Activated CD8-positive, alpha-beta memory T cell treated with anti-CD3 and anti-CD28 coated beads for 24 hours (primary cell): ENCODE measurements around the gene UBXN2A.

Experiments used
- DNase-seq: peaks from one replicate; pipeline ENCODE4 v3.0.0-alpha.2; 2020

UBXN2A gene

GRCh38 chr2:23939987-23940717, at the start of gene UBXN2A:
Gene UBXN2A, plus strand, starts transcription at chr2:23940463. Its CDS starts 17,852 bp downstream, at chr2:23958315.
- DNase-seq, result peak; percentile 90

GRCh38 chr2:23900133-23900532, 40.1 kb upstream of the UBXN2A start:
- DNase-seq, result no peak

GRCh38 chr2:23900541-23901322, 39.5 kb upstream of the UBXN2A start:
- DNase-seq, result no peak

- no peak for DNase-seq
Measured at GRCh38 chr2:23901966-23902846, 38.1 kb upstream of the UBXN2A start.

- DNase-seq, result no peak
Measured at GRCh38 chr2:23903034-23903433, 37.2 kb upstream of the UBXN2A start.

- no peak for DNase-seq
Measured at GRCh38 chr2:23904215-23904614, 36.0 kb upstream of the UBXN2A start.

- DNase-seq, result no peak
Measured at GRCh38 chr2:23904692-23905091, 35.6 kb upstream of the UBXN2A start.

GRCh38 chr2:23905155-23905554, 35.1 kb upstream of the UBXN2A start:
- DNase-seq, result no peak

GRCh38 chr2:23912054-23912453, 28.2 kb upstream of the UBXN2A start:
- no peak for DNase-seq

- no peak for DNase-seq
Measured at GRCh38 chr2:23915327-23915726, 24.9 kb upstream of the UBXN2A start.

GRCh38 chr2:23916727-23917405, 23.4 kb upstream of the UBXN2A start:
- no peak for DNase-seq

GRCh38 chr2:23918837-23919489, 21.3 kb upstream of the UBXN2A start:
- no peak for DNase-seq

GRCh38 chr2:23924589-23925359, 15.5 kb upstream of the UBXN2A start:
- no peak for DNase-seq

GRCh38 chr2:23925702-23926289, 14.5 kb upstream of the UBXN2A start:
- peak; percentile 84 for DNase-seq

GRCh38 chr2:23926290-23926749, 13.9 kb upstream of the UBXN2A start:
- no peak for DNase-seq

- peak; percentile 97 for DNase-seq
Measured at GRCh38 chr2:23926750-23927571, 13.3 kb upstream of the UBXN2A start, which contains the start of gene ATAD2B. Gene ATAD2B, minus strand, starts transcription at chr2:23927123. Its CDS starts 353 bp downstream, at chr2:23926770.

GRCh38 chr2:23934259-23934658, 6.0 kb upstream of the UBXN2A start:
- no peak for DNase-seq

GRCh38 chr2:23940718-23941620, 706 bp downstream of the UBXN2A start:
- DNase-seq, result no peak

GRCh38 chr2:23941644-23942043, 1.4 kb downstream of the UBXN2A start:
- no peak for DNase-seq
